ENCODE measurements around the gene TCHHL1. TPM values are rescaled to one million over a fixed set of nuclear protein-coding genes. Genes with fewer than 3 reads are reported as not detected.

Gene TCHHL1
- total and polyA plus RNA-seq, 2 of the 13 experiments (the other 11 are each of a cell fraction or from before 2014, with no cell fraction given): not detected

DNA sequence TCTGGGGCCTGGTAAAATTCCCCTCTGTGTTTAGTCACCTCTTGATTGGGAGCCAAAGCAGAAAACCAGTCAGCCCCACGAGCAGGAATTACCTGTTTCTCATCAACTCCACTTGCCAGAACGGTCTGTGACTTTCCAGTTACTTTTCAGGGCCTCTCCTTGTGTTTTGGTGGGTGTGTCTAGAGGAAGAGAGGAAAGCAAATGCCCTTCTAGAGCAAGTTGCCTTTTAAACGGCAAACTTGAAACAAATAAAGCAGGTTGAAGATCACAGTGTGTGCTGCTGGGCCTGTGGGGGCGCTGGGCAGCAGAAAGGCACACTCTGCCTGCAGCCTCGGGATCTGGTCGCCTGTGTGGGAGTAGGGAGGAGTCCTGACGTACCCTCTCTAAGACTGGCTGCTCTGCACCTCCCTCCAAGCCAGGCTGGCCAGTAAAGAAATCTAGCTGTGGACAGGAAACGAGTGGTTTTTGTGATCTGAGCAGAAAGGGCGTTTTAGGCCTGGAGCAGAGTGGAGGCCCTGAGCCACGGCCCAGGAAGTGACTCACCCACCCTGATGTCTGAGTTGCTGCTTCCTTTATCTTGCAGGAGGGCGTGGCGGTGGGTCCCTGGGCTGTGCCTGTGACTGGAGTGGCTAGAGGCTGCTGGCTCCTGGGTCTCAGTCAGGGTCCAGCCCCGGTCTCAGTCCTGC, 41.0 kb downstream of the TCHHL1 start (continued):
- peak; percentile 65; the same call in 1 of the 2 replicates for TF ChIP-seq FOXC1 (CRISPR knock-in tag; IDR thresholded peaks at IDR 0.05; ENCODE audit: borderline replicate concordance)
- TF ChIP-seq, protein P1, sequence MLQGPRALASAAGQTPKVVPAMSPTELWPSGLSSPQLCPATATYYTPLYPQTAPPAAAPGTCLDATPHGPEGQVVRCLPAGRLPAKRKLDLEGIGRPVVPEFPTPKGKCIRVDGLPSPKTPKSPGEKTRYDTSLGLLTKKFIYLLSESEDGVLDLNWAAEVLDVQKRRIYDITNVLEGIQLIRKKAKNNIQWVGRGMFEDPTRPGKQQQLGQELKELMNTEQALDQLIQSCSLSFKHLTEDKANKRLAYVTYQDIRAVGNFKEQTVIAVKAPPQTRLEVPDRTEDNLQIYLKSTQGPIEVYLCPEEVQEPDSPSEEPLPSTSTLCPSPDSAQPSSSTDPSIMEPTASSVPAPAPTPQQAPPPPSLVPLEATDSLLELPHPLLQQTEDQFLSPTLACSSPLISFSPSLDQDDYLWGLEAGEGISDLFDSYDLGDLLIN (CRISPR knock-in tag; IDR thresholded peaks at IDR 0.05; ENCODE audit: borderline replicate concordance): no peak
- TF ChIP-seq CAMTA2 (CRISPR knock-in tag; IDR thresholded peaks at IDR 0.05; ENCODE audit: borderline replicate concordance): no peak
- no peak for TF ChIP-seq TCF7L2 (IDR thresholded peaks at IDR 0.05; ENCODE audit: low read depth, low read length)
- no peak for TF ChIP-seq DMAP1 (CRISPR knock-in tag; IDR thresholded peaks at IDR 0.05)
- TF ChIP-seq ZNF101 (CRISPR knock-in tag; IDR thresholded peaks at IDR 0.05; ENCODE audit: borderline replicate concordance, low read depth): no peak
- TF ChIP-seq, protein P2, sequence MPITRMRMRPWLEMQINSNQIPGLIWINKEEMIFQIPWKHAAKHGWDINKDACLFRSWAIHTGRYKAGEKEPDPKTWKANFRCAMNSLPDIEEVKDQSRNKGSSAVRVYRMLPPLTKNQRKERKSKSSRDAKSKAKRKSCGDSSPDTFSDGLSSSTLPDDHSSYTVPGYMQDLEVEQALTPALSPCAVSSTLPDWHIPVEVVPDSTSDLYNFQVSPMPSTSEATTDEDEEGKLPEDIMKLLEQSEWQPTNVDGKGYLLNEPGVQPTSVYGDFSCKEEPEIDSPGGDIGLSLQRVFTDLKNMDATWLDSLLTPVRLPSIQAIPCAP (CRISPR knock-in tag; IDR thresholded peaks at IDR 0.05; ENCODE audit: low read depth): no peak
- TF ChIP-seq, protein P3, sequence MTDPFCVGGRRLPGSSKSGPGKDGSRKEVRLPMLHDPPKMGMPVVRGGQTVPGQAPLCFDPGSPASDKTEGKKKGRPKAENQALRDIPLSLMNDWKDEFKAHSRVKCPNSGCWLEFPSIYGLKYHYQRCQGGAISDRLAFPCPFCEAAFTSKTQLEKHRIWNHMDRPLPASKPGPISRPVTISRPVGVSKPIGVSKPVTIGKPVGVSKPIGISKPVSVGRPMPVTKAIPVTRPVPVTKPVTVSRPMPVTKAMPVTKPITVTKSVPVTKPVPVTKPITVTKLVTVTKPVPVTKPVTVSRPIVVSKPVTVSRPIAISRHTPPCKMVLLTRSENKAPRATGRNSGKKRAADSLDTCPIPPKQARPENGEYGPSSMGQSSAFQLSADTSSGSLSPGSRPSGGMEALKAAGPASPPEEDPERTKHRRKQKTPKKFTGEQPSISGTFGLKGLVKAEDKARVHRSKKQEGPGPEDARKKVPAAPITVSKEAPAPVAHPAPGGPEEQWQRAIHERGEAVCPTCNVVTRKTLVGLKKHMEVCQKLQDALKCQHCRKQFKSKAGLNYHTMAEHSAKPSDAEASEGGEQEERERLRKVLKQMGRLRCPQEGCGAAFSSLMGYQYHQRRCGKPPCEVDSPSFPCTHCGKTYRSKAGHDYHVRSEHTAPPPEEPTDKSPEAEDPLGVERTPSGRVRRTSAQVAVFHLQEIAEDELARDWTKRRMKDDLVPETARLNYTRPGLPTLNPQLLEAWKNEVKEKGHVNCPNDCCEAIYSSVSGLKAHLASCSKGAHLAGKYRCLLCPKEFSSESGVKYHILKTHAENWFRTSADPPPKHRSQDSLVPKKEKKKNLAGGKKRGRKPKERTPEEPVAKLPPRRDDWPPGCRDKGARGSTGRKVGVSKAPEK (CRISPR knock-in tag; IDR thresholded peaks at IDR 0.05; ENCODE audit: borderline replicate concordance): 0 out of 2 replicates have a peak, but pooled peaks have one; percentile 74
- 0 out of 2 replicates have a peak, but pooled peaks have one; percentile 64 for TF ChIP-seq ZNF761 (CRISPR knock-in tag; conservative IDR thresholded peaks at IDR 0.05)
- TF ChIP-seq RBAK (CRISPR knock-in tag; IDR thresholded peaks at IDR 0.05): no peak
- no peak for TF ChIP-seq HCFC1 (IDR thresholded peaks at IDR 0.05; ENCODE audit: low read depth, low read length)
- TF ChIP-seq HNF4G (IDR thresholded peaks at IDR 0.05; ENCODE audit: borderline replicate concordance, low read depth, low read length): no peak
- TF ChIP-seq HNF4G (CRISPR knock-in tag; IDR thresholded peaks at IDR 0.05; ENCODE audit: borderline replicate concordance, low read depth): no peak
- TF ChIP-seq, protein P4, sequence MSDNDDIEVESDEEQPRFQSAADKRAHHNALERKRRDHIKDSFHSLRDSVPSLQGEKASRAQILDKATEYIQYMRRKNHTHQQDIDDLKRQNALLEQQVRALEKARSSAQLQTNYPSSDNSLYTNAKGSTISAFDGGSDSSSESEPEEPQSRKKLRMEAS (IDR thresholded peaks at IDR 0.05): no peak
- TF ChIP-seq PPARG (CRISPR knock-in tag; conservative IDR thresholded peaks at IDR 0.05): no peak
- TF ChIP-seq, protein P5, sequence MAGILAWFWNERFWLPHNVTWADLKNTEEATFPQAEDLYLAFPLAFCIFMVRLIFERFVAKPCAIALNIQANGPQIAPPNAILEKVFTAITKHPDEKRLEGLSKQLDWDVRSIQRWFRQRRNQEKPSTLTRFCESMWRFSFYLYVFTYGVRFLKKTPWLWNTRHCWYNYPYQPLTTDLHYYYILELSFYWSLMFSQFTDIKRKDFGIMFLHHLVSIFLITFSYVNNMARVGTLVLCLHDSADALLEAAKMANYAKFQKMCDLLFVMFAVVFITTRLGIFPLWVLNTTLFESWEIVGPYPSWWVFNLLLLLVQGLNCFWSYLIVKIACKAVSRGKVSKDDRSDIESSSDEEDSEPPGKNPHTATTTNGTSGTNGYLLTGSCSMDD (CRISPR knock-in tag; IDR thresholded peaks at IDR 0.05): no peak
- TF ChIP-seq SALL2 (CRISPR knock-in tag; IDR thresholded peaks at IDR 0.05): 0 out of 2 replicates have a peak, but pooled peaks have one; percentile 19
- 0 out of 2 replicates have a peak, but pooled peaks have one; percentile 17 for TF ChIP-seq GFI1 (CRISPR knock-in tag; IDR thresholded peaks at IDR 0.05; ENCODE audit: borderline replicate concordance)
- TF ChIP-seq MAZ (IDR thresholded peaks at IDR 0.05; ENCODE audit: borderline replicate concordance, low read depth, low read length): 0 out of 2 replicates have a peak, but pooled peaks have one; percentile 28
- TF ChIP-seq MAZ (CRISPR knock-in tag; IDR thresholded peaks at IDR 0.05; ENCODE audit: low read depth): no peak
- TF ChIP-seq GTF3A (CRISPR knock-in tag; conservative IDR thresholded peaks at IDR 0.05): no peak

Data from HepG2 (cell line).